ENCODE data around the gene CST9. TPM values are rescaled to one million over a fixed set of nuclear protein-coding genes. Genes with fewer than 3 reads are reported as not detected.

CST9 gene
- total and polyA plus RNA-seq, 9 of the 15 experiments (the other 6 are each of a cell fraction or from before 2014, with no cell fraction given): not detected

- DNase-seq (ENCODE audit: extremely low read depth in 1 of 4, low spot score in 3 of 4): no peak
- no peak for TF ChIP-seq PREB (CRISPR knock-in tag; IDR thresholded peaks at IDR 0.05)
- no peak for TF ChIP-seq SNRNP70 (optimal IDR thresholded peaks at IDR 0.05; ENCODE audit: low read depth, low read length)
- TF ChIP-seq SPI1 (IDR thresholded peaks at IDR 0.05; ENCODE audit: borderline replicate concordance, low read depth, low read length): peak; percentile 60
- TF ChIP-seq USF2 (CRISPR knock-in tag; IDR thresholded peaks at IDR 0.05): no peak
- peak; percentile 35; the same call in 1 of the 2 replicates for TF ChIP-seq CTBP1 (IDR thresholded peaks at IDR 0.05; ENCODE audit: borderline replicate concordance)
- TF ChIP-seq IRF1 (CRISPR knock-in tag; IDR thresholded peaks at IDR 0.05; ENCODE audit: borderline replicate concordance): no peak
- TF ChIP-seq NELFE (IDR thresholded peaks at IDR 0.05; ENCODE audit: insufficient read depth, insufficient read length): no peak
- no peak for TF ChIP-seq ARNT (IDR thresholded peaks at IDR 0.05)
- no peak for TF ChIP-seq ZNF655 (CRISPR knock-in tag; IDR thresholded peaks at IDR 0.05)
- TF ChIP-seq USF1 (CRISPR knock-in tag; IDR thresholded peaks at IDR 0.05): no peak
- TF ChIP-seq TBL1XR1 (IDR thresholded peaks at IDR 0.05; ENCODE audit: low read length in 2 of 2): no peak
- no peak for TF ChIP-seq DEAF1 (CRISPR knock-in tag; IDR thresholded peaks at IDR 0.05)
- 0 out of 2 replicates have a peak, but pooled peaks have one; percentile 38 for TF ChIP-seq ZNF184 (CRISPR knock-in tag; IDR thresholded peaks at IDR 0.05)
- TF ChIP-seq ZSCAN32 (CRISPR knock-in tag; IDR thresholded peaks at IDR 0.05): no peak
- TF ChIP-seq ELF4 (CRISPR knock-in tag; IDR thresholded peaks at IDR 0.05): no peak
- no peak for TF ChIP-seq RBM25 (IDR thresholded peaks at IDR 0.05; ENCODE audit: low read depth, low read length, severe bottlenecking)
- no peak for TF ChIP-seq EP300 (IDR thresholded peaks at IDR 0.05; ENCODE audit: low read length)
- TF ChIP-seq ELF1 (tag; IDR thresholded peaks at IDR 0.05): no peak
These were observed 37.9 kb upstream of the CST9 start for GRCh38 chr20:23643659-23644058.

More at GRCh38 chr20:23643659-23644058, 37.9 kb upstream of the CST9 start:
- 17% methylated on average over 6 of the region's 6 CpGs for WGBS (ENCODE audit: insufficient coverage, low coverage, missing lambda C conversion rate)
- H3K9ac ChIP-seq (ENCODE audit: insufficient read depth in 1 of 2, low read depth in 2 of 2, low read length in 2 of 2): no peak overlapping the region
- H2AFZ ChIP-seq (ENCODE audit: low read depth, low read length): no peak overlapping the region
- no peak overlapping the region for H3K4me2 ChIP-seq (ENCODE audit: insufficient read depth, low read length)
- FAIRE-seq (no peak), ATAC-seq (peak; percentile 61; the same call in 2 of the 3 replicates)
- CTCF ChIA-PET (ENCODE audit: low intra/inter-chr PET ratio): no interaction called here
- no peaks in the 10 kb centered on the region for H3K79me2 ChIP-seq (ENCODE audit: control insufficient read depth, insufficient read depth, low read length)
- POLR2A ChIA-PET: no interaction called here
- H3K9me1 ChIP-seq (ENCODE audit: control insufficient read depth, insufficient read depth, low read length): no peaks in the 10 kb centered on the region
- H3K36me3 ChIP-seq (ENCODE audit: control insufficient read depth, insufficient read depth, low read length): no peaks in the 10 kb centered on the region
- H3K4me3 ChIP-seq: no peak overlapping the region
- intact Hi-C loops (cut with micrococcal nuclease): no loop called here
- BruUV-seq (replicated peaks): no TSS peak
- no peaks in the 10 kb centered on the region for H3K27me3 ChIP-seq (ENCODE audit: control insufficient read depth in 2 of 2, insufficient read depth in 2 of 2, low read length in 2 of 2)
- peaks cover 0 to 4% of the 10 kb centered on the region in 2 experiments; a peak in 1 of 5 replicates for H3K4me1 ChIP-seq (replicated peaks in 1 of 2; ENCODE audit: control insufficient read depth in 2 of 2, insufficient read depth in 2 of 2, low read length in 2 of 2)
- in situ Hi-C loops (cut with MboI): no loop called here
- H3K27ac ChIP-seq (ENCODE audit: extremely low read depth, low read depth, low read length): no peak overlapping the region
- no peaks in the 10 kb centered on the region for H3K9me3 ChIP-seq (replicated peaks; ENCODE audit: control insufficient read depth, insufficient read depth, low read depth, low read length)
- H4K20me1 ChIP-seq (replicated peaks; ENCODE audit: control insufficient read depth, insufficient read depth, low read length): no peaks in the 10 kb centered on the region
